Activated CD8-positive, alpha-beta T cell treated with anti-CD3 and anti-CD28 coated beads for 36 hours (primary cell): ENCODE results near the gene ZNF652. TPM values are rescaled to one million over a fixed set of nuclear protein-coding genes. Genes with fewer than 3 reads are reported as not detected.
A peak's percentile ranks its signal among the peaks of the same experiment; 100 is the strongest.
"Not testable (repeated sequence)": the region's sequence is repeated elsewhere in the genome, so short reads cannot be mapped to it uniquely, and the experiment has no call there.

Experiments used
- ATAC-seq: fragments of 200-7000 bp; cut with Tn5 transposase; one replicate; pipeline ENCODE4 v1.10.0; 2021; ENCODE audit warnings: mild to moderate bottlenecking, moderate library complexity
- CTCF ChIA-PET: fragments of 350-600 bp; sonication (Branson Sonifier 250); formaldehyde crosslinking; loops from one replicate; lab custom pipeline; 2021; ENCODE audit warnings: antibody characterized with exemption; lab: Charles Lee
- POLR2A ChIA-PET: fragments of 350-600 bp; sonication (Branson Sonifier 250); formaldehyde crosslinking; loops from one replicate; lab custom pipeline; 2021; ENCODE audit warnings: antibody characterized with exemption; lab: Charles Lee
- DNase-seq: peaks from one replicate; pipeline ENCODE4 v3.0.0-alpha.2; 2020
- H3K27ac Mint-ChIP-seq: one replicate; pipeline ENCODE4 v1.8.0; 2021; ENCODE audit warnings: mild to moderate bottlenecking, mixed read lengths
- H3K27me3 Mint-ChIP-seq: one replicate; pipeline ENCODE4 v1.8.0; 2021; ENCODE audit warnings: mixed read lengths
- H3K36me3 Mint-ChIP-seq: one replicate; pipeline ENCODE4 v1.8.0; 2021; ENCODE audit warnings: low read depth, mixed read lengths
- H3K4me1 Mint-ChIP-seq: one replicate; pipeline ENCODE4 v1.8.0; 2021; ENCODE audit warnings: low read depth, mixed read lengths
- H3K4me3 Mint-ChIP-seq: one replicate; pipeline ENCODE4 v1.8.0; 2021; ENCODE audit warnings: mild to moderate bottlenecking, moderate library complexity, mixed read lengths
- H3K9me3 Mint-ChIP-seq: one replicate; pipeline ENCODE4 v1.8.0; 2021; ENCODE audit warnings: mixed read lengths
- CTCF ChIP-seq: fragments of 200-600 bp; IDR thresholded peaks from one replicate; pipeline ENCODE4 v1.8.0; 2022; ENCODE audit warnings: antibody characterized with exemption, mild to moderate bottlenecking
- intact Hi-C: fragments of 100-400 bp; cut with micrococcal nuclease; formaldehyde crosslinking; loops from one replicate; pipeline ENCODE4 v1.10.0; 2022
- total RNA-seq, 2 experiments: library from RNA; stranded (reverse); gene quantifications; one replicate each; pipeline ENCODE4 v1.2.3, GENCODE V29; 2021

ZNF652 gene
- total RNA-seq, 2 experiments from 2014 or later, result 6.4 to 6.7 TPM

DNA sequence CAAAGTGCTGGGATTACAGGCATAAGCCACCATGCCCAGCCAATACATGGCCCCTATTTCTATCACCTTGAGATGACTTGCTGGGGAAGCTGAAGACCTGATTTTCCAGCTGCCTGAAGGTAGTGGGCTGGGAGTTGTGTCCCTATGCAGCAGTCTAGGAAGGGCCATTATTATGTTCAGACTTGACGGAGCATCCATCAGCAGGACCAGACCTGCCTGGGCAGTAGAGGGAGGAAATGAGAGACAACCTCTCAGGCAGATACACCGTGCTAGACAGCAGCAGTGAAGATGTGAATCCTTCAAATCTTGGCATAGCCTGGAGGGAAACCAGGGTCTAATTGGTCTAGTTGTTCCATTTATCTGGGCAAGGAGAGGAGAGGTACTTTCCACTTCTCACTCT, 95.8 kb downstream of the ZNF652 start:
- ATAC-seq (no peak), DNase-seq (no peak)
- peaks cover 8% of the 10 kb centered on the region for H3K27me3 Mint-ChIP-seq
- H3K9me3 Mint-ChIP-seq, result no peaks in the 10 kb centered on the region
- ChIA-PET POLR2A (no interaction called here), CTCF (no interaction called here)
- intact Hi-C loops, result no loop called here
- peaks cover under 1% of the 10 kb centered on the region for H3K4me1 Mint-ChIP-seq
- TF ChIP-seq CTCF, result no peak
- H3K4me3 Mint-ChIP-seq, result no peak overlapping the region
- no peaks in the 10 kb centered on the region for H3K36me3 Mint-ChIP-seq
- no peak overlapping the region for H3K27ac Mint-ChIP-seq

DNA sequence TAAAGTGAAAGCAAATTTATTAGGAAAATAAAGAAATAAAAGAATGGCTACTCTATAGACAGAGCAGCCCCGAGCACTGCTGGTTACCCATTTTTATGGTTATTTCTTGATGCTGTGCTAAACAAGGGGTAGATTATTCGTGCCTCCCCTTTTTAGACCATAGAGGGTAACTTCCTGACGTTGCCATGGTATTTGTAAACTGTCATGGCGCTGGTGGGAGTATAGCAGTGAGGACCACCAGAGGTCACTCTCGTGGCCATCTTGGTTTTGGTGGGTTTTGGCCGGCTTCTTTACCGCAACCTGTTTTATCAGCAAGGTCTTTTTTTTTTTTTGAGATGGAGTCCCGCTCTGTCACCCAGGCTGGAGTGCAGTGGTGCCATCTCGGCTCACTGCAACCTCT, 100.5 kb downstream of the ZNF652 start:
- H3K4me1 Mint-ChIP-seq, H3K4me3 Mint-ChIP-seq, H3K27ac Mint-ChIP-seq, intact Hi-C loops, H3K27me3 Mint-ChIP-seq, H3K9me3 Mint-ChIP-seq, DNase-seq, H3K36me3 Mint-ChIP-seq, POLR2A ChIA-PET, ATAC-seq: not testable (repeated sequence)
- CTCF ChIA-PET, result interaction anchor here (0.9 to 1.8 kb wide), 3 partner anchors 29 to 82 kb away, joined by 3 to 6 read pairs (median 5); no protein-coding TSS in a partner anchor

DNA sequence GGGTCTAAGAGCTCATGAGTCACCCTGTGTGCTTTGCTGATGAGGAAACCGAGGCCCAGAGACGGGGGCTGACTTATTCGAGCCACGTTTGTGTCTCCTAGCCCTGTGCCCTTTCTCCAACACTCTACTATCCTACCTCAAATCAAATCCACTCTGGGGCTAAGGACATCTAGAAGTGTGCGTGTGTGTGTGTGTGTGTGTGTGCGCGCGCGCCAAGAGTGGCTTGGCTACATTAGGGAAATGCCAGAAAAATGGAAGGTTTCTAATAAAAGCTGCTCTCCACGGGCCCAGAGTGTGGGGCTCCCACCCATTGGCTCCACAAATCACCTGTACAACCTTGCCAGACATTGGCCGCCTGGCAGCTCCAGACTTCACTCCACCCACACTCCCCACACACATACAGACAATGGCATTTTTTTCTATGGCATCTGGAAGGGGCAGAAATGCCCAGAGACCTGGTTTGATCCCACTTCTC, 101.2 kb downstream of the ZNF652 start:
- ChIA-PET POLR2A (interaction anchor here (0.5 to 1.5 kb wide), 5 partner anchors 24 to 92 kb away, joined by 3 to 7 read pairs (median 3); no protein-coding TSS in a partner anchor), CTCF (interaction anchor here (0.9 to 1.8 kb wide), 6 partner anchors 29 to 86 kb away, joined by 3 to 6 read pairs (median 4); no protein-coding TSS in a partner anchor)
- Mint-ChIP-seq H3K4me1 (peaks cover 8% of the 10 kb centered on the region), H3K9me3 (no peaks in the 10 kb centered on the region), H3K36me3 (no peaks in the 10 kb centered on the region), H3K27me3 (peaks cover 8% of the 10 kb centered on the region), H3K4me3 (peak overlapping the region; percentile 74), H3K27ac (peak overlapping the region; percentile 71)
- ATAC-seq, result peak; percentile 92
- no peak for TF ChIP-seq CTCF
- DNase-seq, result peak; percentile 78
- intact Hi-C loops, result no loop called here

DNA sequence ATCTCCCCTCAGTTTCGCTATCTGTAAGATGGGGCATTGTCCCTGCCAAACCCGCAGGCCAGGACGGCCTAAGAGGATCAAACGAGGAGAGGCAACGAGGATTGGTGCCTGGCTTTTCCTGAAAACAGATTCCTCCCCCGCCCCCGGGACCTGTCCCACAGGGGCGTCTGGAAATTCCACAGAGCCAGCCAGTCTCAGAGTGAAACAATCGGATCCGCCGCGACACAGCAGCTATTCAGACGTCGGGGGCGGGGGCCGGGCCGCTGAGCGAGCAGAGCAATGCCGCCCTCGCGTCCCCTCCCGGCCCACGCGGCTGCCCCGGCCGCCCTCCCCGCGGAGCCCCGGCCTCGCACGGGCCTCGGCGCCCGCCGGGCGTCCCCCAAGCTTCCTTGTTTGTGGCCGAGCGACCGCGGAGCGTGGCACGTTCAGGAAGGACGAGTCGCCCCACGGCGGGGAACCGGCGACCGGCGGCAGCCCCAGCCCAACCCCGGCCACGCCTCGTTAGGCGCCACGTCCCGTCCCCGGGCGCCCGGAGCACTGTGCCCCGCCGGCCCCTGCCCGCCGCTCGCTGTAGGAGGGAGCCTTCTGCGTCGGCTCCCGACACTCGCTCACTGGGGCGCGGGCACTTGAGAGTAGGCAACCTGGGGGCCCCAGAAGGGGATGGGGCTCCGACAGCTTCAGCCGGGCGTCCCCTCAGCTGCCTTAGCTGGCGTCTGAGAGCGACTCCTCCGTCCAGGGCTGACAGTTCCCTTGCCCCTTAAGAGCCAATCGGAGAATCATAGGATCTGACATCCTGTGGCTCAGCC, 101.8 kb downstream of the ZNF652 start:
- CTCF ChIA-PET, result interaction anchor here (0.9 to 1.8 kb wide), 6 partner anchors 29 to 85 kb away, joined by 3 to 6 read pairs (median 4); no protein-coding TSS in a partner anchor
- intact Hi-C loops, result no loop called here
- no peaks in the 10 kb centered on the region for H3K36me3 Mint-ChIP-seq

DNA sequence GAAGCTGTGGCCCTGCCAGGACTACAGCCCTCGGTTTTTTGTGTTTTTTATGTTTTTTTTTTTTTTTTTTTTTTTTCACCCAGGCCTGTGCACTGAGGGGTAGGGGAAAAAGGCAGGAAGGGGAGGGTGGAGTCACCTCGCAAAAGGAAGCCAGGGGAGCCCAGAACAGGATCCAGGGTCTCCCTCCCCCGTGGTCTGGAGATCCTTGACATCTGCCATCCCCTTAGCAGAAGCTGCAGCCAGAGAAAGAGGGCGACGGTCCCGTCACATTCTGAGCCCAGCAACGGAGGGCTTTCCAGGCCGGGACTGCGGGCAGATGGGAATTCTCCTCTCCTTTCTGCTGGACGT, 102.4 kb downstream of the ZNF652 start:
- Mint-ChIP-seq H3K4me3 (peak overlapping the region; percentile 74), H3K9me3 (no peaks in the 10 kb centered on the region), H3K27me3 (peaks cover 6% of the 10 kb centered on the region), H3K27ac (no peak overlapping the region), H3K36me3 (no peaks in the 10 kb centered on the region), H3K4me1 (peaks cover 8% of the 10 kb centered on the region)
- ChIA-PET POLR2A (interaction anchor here (1.4 to 1.5 kb wide), 2 partner anchors 31 to 38 kb away, joined by 3 to 7 read pairs; no protein-coding TSS in a partner anchor), CTCF (interaction anchor here (1.0 to 1.6 kb wide), 2 partner anchors 32 to 85 kb away, joined by 3 to 6 read pairs; no protein-coding TSS in a partner anchor)
- ATAC-seq (no peak), DNase-seq (no peak)
- no peak for TF ChIP-seq CTCF
- intact Hi-C loops, result no loop called here

More for the DNA sequence above, 101.8 kb downstream of the ZNF652 start:
- Mint-ChIP-seq H3K27me3 (peaks cover 8% of the 10 kb centered on the region), H3K9me3 (no peaks in the 10 kb centered on the region), H3K4me1 (peaks cover 8% of the 10 kb centered on the region), H3K4me3 (peak overlapping the region; percentile 74), H3K27ac (peak overlapping the region; percentile 73)
- peak; percentile 74 for ATAC-seq
- TF ChIP-seq CTCF, result no peak
- POLR2A ChIA-PET, result interaction anchor here (0.5 to 1.5 kb wide), 5 partner anchors 23 to 93 kb away, joined by 3 to 7 read pairs (median 3); no protein-coding TSS in a partner anchor
- DNase-seq, result peak; percentile 69
